Measurements from ENCODE around the gene GABRP.

GRCh38 chr5:170854566-170854965 lies 71.0 kb downstream of the GABRP start:
- no peak for TF ChIP-seq POLR2AphosphoS5 (IDR thresholded peaks at IDR 0.05)
- no peak for TF ChIP-seq POLR2A (IDR thresholded peaks at IDR 0.05)
- TF ChIP-seq CTCF (IDR thresholded peaks at IDR 0.05) = no peak
